ENCODE results near the gene VPS54.

DNA sequence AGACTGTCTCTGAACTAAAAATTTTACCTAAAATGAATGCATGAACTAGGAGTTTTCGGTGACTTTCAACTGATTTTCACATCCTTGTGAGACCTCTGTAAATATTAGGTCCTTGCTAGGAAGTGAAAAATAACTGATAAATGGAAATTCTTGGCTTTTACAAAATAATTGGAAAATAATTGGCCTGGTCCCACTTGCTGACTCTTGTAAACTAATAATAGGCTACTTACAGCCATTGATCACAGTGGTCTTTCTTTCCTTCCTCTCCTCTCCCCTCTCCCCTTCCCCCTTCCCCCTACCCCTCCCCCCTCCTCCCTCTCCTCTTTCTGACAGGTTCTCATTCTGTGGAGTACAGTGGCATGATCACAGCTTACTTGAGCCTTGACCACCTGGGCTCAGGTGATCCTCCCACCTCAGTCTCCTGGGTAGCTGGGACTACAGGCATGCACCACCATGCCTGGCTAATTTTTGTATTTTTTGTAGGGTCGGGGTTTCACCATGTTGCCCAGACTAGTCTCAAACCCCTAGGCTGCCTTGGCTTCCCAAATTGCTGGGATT lies 139.3 kb downstream of the VPS54 start:
- TF ChIP-seq GATA2 (IDR thresholded peaks at IDR 0.05; ENCODE audit: low read depth, low read length), result no peak
- TF ChIP-seq GATA3 (IDR thresholded peaks at IDR 0.05; ENCODE audit: low read depth, low read length), result no peak
